Stimulated activated CD8-positive, alpha-beta memory T cell treated with anti-CD3 and anti-CD28 coated beads, Interleukin-12 subunit alpha, Interleukin-12 subunit beta, amount 100 ng/mL, for 24 hours (primary cell): ENCODE measurements around the gene KRT20.
"Not testable (repeated sequence)": the region's sequence is repeated elsewhere in the genome, so short reads cannot be mapped to it uniquely, and the experiment has no call there.

ENCODE experiments used
- DNase-seq: peaks from one replicate; pipeline ENCODE4 v3.0.0-alpha.2; 2020; ENCODE audit errors: extremely low read depth

KRT20 gene

GRCh38 chr17:40896916-40897455, 11.9 kb upstream of the KRT20 start:
- no peak for DNase-seq

GRCh38 chr17:40895106-40895730, 10.2 kb upstream of the KRT20 start:
- DNase-seq, result no peak

GRCh38 chr17:40888196-40888720, 3.2 kb upstream of the KRT20 start:
- DNase-seq, result no peak

GRCh38 chr17:40886090-40886489, 1.0 kb upstream of the KRT20 start:
- DNase-seq, result no peak

GRCh38 chr17:40883626-40884334, 1.3 kb downstream of the KRT20 start:
- no peak for DNase-seq

- no peak for DNase-seq
Observed at GRCh38 chr17:40883031-40883430, 2.0 kb downstream of the KRT20 start.

- no peak for DNase-seq
Observed at GRCh38 chr17:40879026-40879425, 6.0 kb downstream of the KRT20 start.

GRCh38 chr17:40878044-40878443, 7.0 kb downstream of the KRT20 start:
- DNase-seq, result no peak

- DNase-seq, result no peak
Observed at GRCh38 chr17:40873801-40874200, 11.2 kb downstream of the KRT20 start.

- no peak for DNase-seq
Observed at GRCh38 chr17:40873255-40873654, 11.8 kb downstream of the KRT20 start.

GRCh38 chr17:40872416-40872815, 12.6 kb downstream of the KRT20 start:
- no peak for DNase-seq

- DNase-seq, result no peak
Observed at GRCh38 chr17:40871316-40871715, 13.7 kb downstream of the KRT20 start.

- no peak for DNase-seq
Observed at GRCh38 chr17:40870136-40870535, 14.9 kb downstream of the KRT20 start.

- no peak for DNase-seq
Observed at GRCh38 chr17:40866838-40867237, 18.2 kb downstream of the KRT20 start, which contains the start of gene KRT12. KRT12 (minus strand) TSS chr17:40867223; CDS start chr17:40867186, 37 bp downstream.

- no peak for DNase-seq
Observed at GRCh38 chr17:40864661-40865390, 20.2 kb downstream of the KRT20 start.

GRCh38 chr17:40862985-40863733, 21.9 kb downstream of the KRT20 start:
- DNase-seq, result no peak

GRCh38 chr17:40859536-40859935, 25.5 kb downstream of the KRT20 start:
- no peak for DNase-seq

- not testable (repeated sequence) for DNase-seq
Observed at GRCh38 chr17:40858667-40859066, 26.4 kb downstream of the KRT20 start.

- DNase-seq, result no peak
Observed at GRCh38 chr17:40857535-40857934, 27.5 kb downstream of the KRT20 start.

GRCh38 chr17:40854175-40854814, 30.7 kb downstream of the KRT20 start:
- no peak for DNase-seq

- DNase-seq, result no peak
Observed at GRCh38 chr17:40852364-40852763, 32.7 kb downstream of the KRT20 start.
